Activated CD8-positive, alpha-beta memory T cell treated with anti-CD3 and anti-CD28 coated beads, Interleukin-2, amount 50 U/mL, for 4 hours (primary cell): ENCODE measurements around the gene FTO.

Experiments used
- DNase-seq: peaks from one replicate; pipeline ENCODE4 v3.0.0-alpha.2; 2020

FTO gene

GRCh38 chr16:54140057-54140787 lies 436.3 kb downstream of the FTO start:
- DNase-seq = no peak

- DNase-seq = no peak
Observed at GRCh38 chr16:54140788-54141136, 436.8 kb downstream of the FTO start.

- no peak for DNase-seq
Observed at GRCh38 chr16:54142787-54143186, 438.8 kb downstream of the FTO start.

- DNase-seq = no peak
Observed at GRCh38 chr16:54143410-54143809, 439.5 kb downstream of the FTO start.

- DNase-seq = no peak
Observed at GRCh38 chr16:54143934-54144571, 440.1 kb downstream of the FTO start.

GRCh38 chr16:54144572-54144947 lies 440.6 kb downstream of the FTO start:
- no peak for DNase-seq

- no peak for DNase-seq
Observed at GRCh38 chr16:54145881-54146280, 441.9 kb downstream of the FTO start.

- DNase-seq = no peak
Observed at GRCh38 chr16:54148974-54149373, 445.0 kb downstream of the FTO start.

GRCh38 chr16:54150861-54151260 lies 446.9 kb downstream of the FTO start:
- DNase-seq = no peak

GRCh38 chr16:54152362-54153239 lies 448.6 kb downstream of the FTO start:
- DNase-seq = no peak

- no peak for DNase-seq
Observed at GRCh38 chr16:54153240-54153934, 449.4 kb downstream of the FTO start.

- DNase-seq = no peak
Observed at GRCh38 chr16:54156349-54156748, 452.4 kb downstream of the FTO start.

- DNase-seq = no peak
Observed at GRCh38 chr16:54158986-54159385, 455.0 kb downstream of the FTO start.

GRCh38 chr16:54159490-54160080 lies 455.6 kb downstream of the FTO start:
- DNase-seq = no peak

- DNase-seq = no peak
Observed at GRCh38 chr16:54160252-54160860, 456.4 kb downstream of the FTO start.

- no peak for DNase-seq
Observed at GRCh38 chr16:54160939-54161897, 457.3 kb downstream of the FTO start.

GRCh38 chr16:54163197-54163843 lies 459.4 kb downstream of the FTO start:
- no peak for DNase-seq

GRCh38 chr16:54164789-54165173 lies 460.8 kb downstream of the FTO start:
- DNase-seq = no peak

- no peak for DNase-seq
Observed at GRCh38 chr16:54165174-54165911, 461.4 kb downstream of the FTO start.
